Measurements from ENCODE around the gene LIPC. TPM values are rescaled to one million over a fixed set of nuclear protein-coding genes. Genes with fewer than 3 reads are reported as not detected.

Gene LIPC
- polyA plus RNA-seq, 2 of the 4 experiments (the other 2 are of a cell fraction) = 0.13 to 0.30 TPM

DNA sequence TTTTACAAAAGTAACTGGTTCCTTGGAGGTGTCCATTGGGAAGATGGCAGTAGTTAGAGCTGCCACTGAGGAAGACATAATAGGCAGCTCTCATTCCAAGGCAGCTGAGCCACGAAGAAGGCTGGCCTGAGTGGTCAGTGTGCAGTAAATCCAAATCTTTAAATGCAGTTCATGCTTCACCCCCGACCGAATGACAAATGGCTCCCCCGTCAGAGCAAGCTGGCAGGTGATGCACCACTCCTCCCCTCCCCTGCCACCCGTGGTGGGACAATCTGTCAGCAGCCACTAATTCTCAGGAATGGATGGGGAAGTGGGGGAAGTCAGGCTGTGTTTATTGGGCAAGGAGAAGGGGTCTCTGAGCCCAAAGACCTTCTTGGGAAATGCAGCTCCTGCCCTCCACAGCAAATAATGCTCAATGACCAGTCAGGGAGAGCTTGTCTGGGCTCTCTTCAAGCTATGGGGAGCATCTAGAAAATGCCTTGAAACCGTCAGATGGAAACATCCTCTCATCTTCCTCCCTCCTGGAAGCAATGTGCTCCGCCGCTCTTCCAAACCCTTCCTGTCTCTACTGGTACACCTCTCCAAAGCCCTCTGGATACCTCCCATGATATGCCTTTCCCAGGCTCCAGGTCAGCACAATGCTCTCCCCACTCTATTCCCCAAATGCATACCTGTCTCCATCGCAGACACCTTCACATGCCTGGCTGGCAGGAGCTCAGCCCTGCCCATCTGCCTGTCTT lies 65.4 kb downstream of the LIPC start:
- ChIA-PET CTCF (interaction anchor here (0.7 to 4.4 kb wide), 6 partner anchors 9 to 38 kb away, joined by 3 to 12 read pairs (median 4); no protein-coding TSS in a partner anchor), POLR2A (no interaction called here)
- no peak for ATAC-seq
- no peak for DNase-seq (ENCODE audit: low read depth in 1 of 2, low spot score in 1 of 2)
- Histone ChIP-seq H3K4me1 (peaks cover 5% of the 10 kb centered on the region; the same call in 2 of the 3 replicates), H3K27ac (peak overlapping the region in 1 of 2 experiments; percentile 30; a peak in 3 of 6 replicates), H3K4me2 (no peak overlapping the region), H3K4me3 (no peak overlapping the region), H3K9me3 (peaks cover 5% of the 10 kb centered on the region; the same call in 1 of the 3 replicates)
- FAIRE-seq = no peak
- 76% methylated on average over 9 of the region's 9 CpGs for WGBS (ENCODE audit: missing lambda C conversion rate)
- no peak for TF ChIP-seq NPAS2 (CRISPR knock-in tag; IDR thresholded peaks at IDR 0.05; ENCODE audit: borderline replicate concordance)
- TF ChIP-seq, protein P1, sequence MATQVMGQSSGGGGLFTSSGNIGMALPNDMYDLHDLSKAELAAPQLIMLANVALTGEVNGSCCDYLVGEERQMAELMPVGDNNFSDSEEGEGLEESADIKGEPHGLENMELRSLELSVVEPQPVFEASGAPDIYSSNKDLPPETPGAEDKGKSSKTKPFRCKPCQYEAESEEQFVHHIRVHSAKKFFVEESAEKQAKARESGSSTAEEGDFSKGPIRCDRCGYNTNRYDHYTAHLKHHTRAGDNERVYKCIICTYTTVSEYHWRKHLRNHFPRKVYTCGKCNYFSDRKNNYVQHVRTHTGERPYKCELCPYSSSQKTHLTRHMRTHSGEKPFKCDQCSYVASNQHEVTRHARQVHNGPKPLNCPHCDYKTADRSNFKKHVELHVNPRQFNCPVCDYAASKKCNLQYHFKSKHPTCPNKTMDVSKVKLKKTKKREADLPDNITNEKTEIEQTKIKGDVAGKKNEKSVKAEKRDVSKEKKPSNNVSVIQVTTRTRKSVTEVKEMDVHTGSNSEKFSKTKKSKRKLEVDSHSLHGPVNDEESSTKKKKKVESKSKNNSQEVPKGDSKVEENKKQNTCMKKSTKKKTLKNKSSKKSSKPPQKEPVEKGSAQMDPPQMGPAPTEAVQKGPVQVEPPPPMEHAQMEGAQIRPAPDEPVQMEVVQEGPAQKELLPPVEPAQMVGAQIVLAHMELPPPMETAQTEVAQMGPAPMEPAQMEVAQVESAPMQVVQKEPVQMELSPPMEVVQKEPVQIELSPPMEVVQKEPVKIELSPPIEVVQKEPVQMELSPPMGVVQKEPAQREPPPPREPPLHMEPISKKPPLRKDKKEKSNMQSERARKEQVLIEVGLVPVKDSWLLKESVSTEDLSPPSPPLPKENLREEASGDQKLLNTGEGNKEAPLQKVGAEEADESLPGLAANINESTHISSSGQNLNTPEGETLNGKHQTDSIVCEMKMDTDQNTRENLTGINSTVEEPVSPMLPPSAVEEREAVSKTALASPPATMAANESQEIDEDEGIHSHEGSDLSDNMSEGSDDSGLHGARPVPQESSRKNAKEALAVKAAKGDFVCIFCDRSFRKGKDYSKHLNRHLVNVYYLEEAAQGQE (IDR thresholded peaks at IDR 0.05) = no peak
- no peak for TF ChIP-seq POLR2AphosphoS2 (conservative IDR thresholded peaks at IDR 0.05; ENCODE audit: low read length)
- TF ChIP-seq GATA3 (IDR thresholded peaks at IDR 0.05; ENCODE audit: borderline replicate concordance) = no peak
- TF ChIP-seq EHF (CRISPR knock-in tag; IDR thresholded peaks at IDR 0.05) = no peak
- no peak for TF ChIP-seq RARB (CRISPR knock-in tag; IDR thresholded peaks at IDR 0.05)
- no peak for TF ChIP-seq POLR2A (IDR thresholded peaks at IDR 0.05; ENCODE audit: low read length)
- no peak for TF ChIP-seq RFX5 (IDR thresholded peaks at IDR 0.05)
- TF ChIP-seq, protein P2, sequence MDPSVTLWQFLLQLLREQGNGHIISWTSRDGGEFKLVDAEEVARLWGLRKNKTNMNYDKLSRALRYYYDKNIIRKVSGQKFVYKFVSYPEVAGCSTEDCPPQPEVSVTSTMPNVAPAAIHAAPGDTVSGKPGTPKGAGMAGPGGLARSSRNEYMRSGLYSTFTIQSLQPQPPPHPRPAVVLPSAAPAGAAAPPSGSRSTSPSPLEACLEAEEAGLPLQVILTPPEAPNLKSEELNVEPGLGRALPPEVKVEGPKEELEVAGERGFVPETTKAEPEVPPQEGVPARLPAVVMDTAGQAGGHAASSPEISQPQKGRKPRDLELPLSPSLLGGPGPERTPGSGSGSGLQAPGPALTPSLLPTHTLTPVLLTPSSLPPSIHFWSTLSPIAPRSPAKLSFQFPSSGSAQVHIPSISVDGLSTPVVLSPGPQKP (IDR thresholded peaks at IDR 0.05; ENCODE audit: low read depth, low read length) = no peak
- TF ChIP-seq, protein P3, sequence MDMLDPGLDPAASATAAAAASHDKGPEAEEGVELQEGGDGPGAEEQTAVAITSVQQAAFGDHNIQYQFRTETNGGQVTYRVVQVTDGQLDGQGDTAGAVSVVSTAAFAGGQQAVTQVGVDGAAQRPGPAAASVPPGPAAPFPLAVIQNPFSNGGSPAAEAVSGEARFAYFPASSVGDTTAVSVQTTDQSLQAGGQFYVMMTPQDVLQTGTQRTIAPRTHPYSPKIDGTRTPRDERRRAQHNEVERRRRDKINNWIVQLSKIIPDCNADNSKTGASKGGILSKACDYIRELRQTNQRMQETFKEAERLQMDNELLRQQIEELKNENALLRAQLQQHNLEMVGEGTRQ (IDR thresholded peaks at IDR 0.05) = no peak

DNA sequence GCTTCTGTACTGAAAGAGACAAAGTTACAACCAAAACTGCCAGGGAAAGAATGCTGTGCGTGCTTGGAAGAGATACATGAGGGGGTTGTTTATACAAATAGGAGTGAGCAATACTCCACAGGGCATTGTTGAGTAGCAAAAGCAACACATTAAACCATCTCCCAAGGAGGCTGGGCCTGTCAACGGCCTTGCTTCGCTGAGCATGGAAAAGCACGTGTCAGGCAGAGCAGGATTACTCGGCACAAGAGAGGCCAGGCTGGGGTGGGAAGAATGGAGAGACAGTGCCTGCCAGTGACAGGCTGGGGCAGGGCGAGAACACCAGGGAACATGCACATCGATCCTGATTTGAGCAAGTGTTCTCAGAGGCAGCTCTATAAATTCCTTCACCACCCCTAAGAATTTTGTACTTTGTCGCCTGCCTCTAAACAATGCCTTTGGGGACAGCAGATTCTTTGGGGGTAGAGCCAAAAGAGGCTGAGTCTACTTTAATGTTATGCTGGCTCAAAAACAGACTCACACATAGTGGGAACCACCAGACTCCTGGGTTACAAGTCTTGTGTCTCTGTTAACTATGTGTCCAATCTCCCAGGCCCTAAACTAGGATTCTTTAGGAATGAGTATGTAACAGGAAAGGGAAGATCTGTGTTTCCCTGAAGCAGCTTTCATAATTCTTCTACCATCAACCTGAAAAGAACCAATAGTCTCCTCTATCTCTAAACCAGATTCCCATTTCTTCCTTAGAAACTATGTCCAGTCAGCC lies 67.2 kb downstream of the LIPC start:
- ATAC-seq (peak in 1 of 2 experiments; percentile 39; a peak in 3 of 6 replicates), DNase-seq (ENCODE audit: low read depth in 1 of 2, low spot score in 1 of 2) (peak in 1 of 2 experiments; percentile 25), FAIRE-seq (no peak)
- peak overlapping the region in 1 of 2 experiments; percentile 38; a peak in 3 of 6 replicates for H3K27ac ChIP-seq
- ChIA-PET CTCF (interaction anchor here (1.1 to 4.4 kb wide), 3 partner anchors 9 to 286 kb away, joined by 3 to 12 read pairs (median 3); no protein-coding TSS in a partner anchor), POLR2A (no interaction called here)
- H3K9me3 ChIP-seq = peaks cover 3% of the 10 kb centered on the region; the same call in 1 of the 3 replicates
- peaks cover 5% of the 10 kb centered on the region; the same call in 2 of the 3 replicates for H3K4me1 ChIP-seq
- WGBS (ENCODE audit: missing lambda C conversion rate) = 80% methylated on average over 8 of the region's 8 CpGs
- no peak for TF ChIP-seq BHLHE40 (IDR thresholded peaks at IDR 0.05; ENCODE audit: low read depth, low read length)
- TF ChIP-seq, protein P4, sequence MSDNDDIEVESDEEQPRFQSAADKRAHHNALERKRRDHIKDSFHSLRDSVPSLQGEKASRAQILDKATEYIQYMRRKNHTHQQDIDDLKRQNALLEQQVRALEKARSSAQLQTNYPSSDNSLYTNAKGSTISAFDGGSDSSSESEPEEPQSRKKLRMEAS (IDR thresholded peaks at IDR 0.05) = 0 out of 2 replicates have a peak, but pooled peaks have one; percentile 16
- H3K4me2 ChIP-seq = no peak overlapping the region
- H3K4me3 ChIP-seq = no peak overlapping the region

DNA sequence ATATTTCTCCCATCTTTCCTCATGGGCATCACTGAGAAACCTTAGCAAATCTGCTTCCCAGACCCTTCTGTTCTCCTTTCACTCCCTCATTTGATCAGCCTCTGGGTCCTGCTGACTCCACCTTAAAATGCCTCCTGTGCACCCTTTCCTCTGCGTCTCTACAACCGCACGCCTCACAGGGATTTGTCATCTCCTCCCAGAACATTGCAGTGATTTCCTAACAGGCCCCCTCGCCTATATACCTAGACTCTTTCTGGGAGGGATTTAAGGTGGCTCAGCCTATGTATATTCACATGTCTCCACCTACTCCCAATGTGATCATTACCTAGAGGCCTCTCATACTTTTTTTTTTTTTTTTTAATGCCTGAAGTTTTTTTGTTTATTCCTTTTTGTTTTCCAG lies 69.2 kb downstream of the LIPC start:
- Histone ChIP-seq H3K4me2 (no peak overlapping the region), H3K9me3 (no peaks in the 10 kb centered on the region), H3K27ac (no peak overlapping the region), H3K4me1 (peaks cover 5% of the 10 kb centered on the region; the same call in 2 of the 3 replicates), H3K4me3 (no peak overlapping the region)
- CTCF ChIA-PET = no interaction called here
- WGBS (ENCODE audit: missing lambda C conversion rate) = 82% methylated on average over 4 of the region's 4 CpGs
- FAIRE-seq = no peak
- no peak for ATAC-seq
- POLR2A ChIA-PET = no interaction called here
- DNase-seq (ENCODE audit: low read depth in 1 of 2, low spot score in 1 of 2) = no peak
- TF ChIP-seq HOXB5 (CRISPR knock-in tag; IDR thresholded peaks at IDR 0.05) (no peak), KDM5A (IDR thresholded peaks at IDR 0.05) (no peak), HOXA7 (CRISPR knock-in tag; IDR thresholded peaks at IDR 0.05) (no peak), SREBF2 (IDR thresholded peaks at IDR 0.05) (no peak), POLR2AphosphoS2 (conservative IDR thresholded peaks at IDR 0.05; ENCODE audit: low read length) (no peak), EHMT2 (IDR thresholded peaks at IDR 0.05; ENCODE audit: low read depth) (no peak), RFX5 (IDR thresholded peaks at IDR 0.05) (no peak), CEBPB (IDR thresholded peaks at IDR 0.05) (no peak), ZNF302 (CRISPR knock-in tag; IDR thresholded peaks at IDR 0.05) (no peak)
- TF ChIP-seq, protein P5, sequence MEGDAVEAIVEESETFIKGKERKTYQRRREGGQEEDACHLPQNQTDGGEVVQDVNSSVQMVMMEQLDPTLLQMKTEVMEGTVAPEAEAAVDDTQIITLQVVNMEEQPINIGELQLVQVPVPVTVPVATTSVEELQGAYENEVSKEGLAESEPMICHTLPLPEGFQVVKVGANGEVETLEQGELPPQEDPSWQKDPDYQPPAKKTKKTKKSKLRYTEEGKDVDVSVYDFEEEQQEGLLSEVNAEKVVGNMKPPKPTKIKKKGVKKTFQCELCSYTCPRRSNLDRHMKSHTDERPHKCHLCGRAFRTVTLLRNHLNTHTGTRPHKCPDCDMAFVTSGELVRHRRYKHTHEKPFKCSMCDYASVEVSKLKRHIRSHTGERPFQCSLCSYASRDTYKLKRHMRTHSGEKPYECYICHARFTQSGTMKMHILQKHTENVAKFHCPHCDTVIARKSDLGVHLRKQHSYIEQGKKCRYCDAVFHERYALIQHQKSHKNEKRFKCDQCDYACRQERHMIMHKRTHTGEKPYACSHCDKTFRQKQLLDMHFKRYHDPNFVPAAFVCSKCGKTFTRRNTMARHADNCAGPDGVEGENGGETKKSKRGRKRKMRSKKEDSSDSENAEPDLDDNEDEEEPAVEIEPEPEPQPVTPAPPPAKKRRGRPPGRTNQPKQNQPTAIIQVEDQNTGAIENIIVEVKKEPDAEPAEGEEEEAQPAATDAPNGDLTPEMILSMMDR (IDR thresholded peaks at IDR 0.05) = no peak
- TF ChIP-seq, protein P6, sequence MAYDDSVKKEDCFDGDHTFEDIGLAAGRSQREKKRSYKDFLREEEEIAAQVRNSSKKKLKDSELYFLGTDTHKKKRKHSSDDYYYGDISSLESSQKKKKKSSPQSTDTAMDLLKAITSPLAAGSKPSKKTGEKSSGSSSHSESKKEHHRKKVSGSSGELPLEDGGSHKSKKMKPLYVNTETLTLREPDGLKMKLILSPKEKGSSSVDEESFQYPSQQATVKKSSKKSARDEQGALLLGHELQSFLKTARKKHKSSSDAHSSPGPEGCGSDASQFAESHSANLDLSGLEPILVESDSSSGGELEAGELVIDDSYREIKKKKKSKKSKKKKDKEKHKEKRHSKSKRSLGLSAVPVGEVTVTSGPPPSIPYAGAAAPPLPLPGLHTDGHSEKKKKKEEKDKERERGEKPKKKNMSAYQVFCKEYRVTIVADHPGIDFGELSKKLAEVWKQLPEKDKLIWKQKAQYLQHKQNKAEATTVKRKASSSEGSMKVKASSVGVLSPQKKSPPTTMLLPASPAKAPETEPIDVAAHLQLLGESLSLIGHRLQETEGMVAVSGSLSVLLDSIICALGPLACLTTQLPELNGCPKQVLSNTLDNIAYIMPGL (CRISPR knock-in tag; IDR thresholded peaks at IDR 0.05; ENCODE audit: borderline replicate concordance) = no peak
